GM12801 (cell line): Measurements from ENCODE around the gene SRGAP1.

ENCODE experiments used
- CTCF ChIP-seq: IDR thresholded peaks from one replicate; pipeline ENCODE4 v1.5.1; 2011; ENCODE audit warnings: control low read depth; ENCODE audit not compliant: insufficient read length; ENCODE audit errors: extremely low read depth

SRGAP1 gene

GRCh38 chr12:63838411-63838810 lies 6.1 kb upstream of the SRGAP1 start:
- TF ChIP-seq CTCF: no peak

DNA sequence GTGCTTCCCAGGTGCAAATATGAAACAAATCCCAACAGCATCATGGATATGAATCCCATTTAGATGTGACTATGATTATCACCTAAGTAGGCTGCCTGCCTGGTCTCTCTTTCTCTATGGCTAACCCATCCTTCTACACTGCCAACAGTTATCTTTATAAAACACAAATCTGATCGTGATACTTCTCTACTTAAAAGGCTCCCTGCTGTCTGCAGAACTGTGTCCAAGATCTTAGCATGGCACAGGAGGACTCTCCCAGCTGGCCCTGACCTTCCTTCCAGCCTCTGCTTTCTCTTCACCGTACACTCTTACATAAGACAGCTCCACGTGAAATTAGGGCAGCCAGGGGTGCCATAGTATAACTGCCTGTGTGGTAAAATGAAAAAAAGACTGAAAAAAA lies 3.5 kb upstream of the SRGAP1 start:
- no peak for TF ChIP-seq CTCF

- TF ChIP-seq CTCF: no peak
Observed at GRCh38 chr12:63841571-63841970, 2.9 kb upstream of the SRGAP1 start.

DNA sequence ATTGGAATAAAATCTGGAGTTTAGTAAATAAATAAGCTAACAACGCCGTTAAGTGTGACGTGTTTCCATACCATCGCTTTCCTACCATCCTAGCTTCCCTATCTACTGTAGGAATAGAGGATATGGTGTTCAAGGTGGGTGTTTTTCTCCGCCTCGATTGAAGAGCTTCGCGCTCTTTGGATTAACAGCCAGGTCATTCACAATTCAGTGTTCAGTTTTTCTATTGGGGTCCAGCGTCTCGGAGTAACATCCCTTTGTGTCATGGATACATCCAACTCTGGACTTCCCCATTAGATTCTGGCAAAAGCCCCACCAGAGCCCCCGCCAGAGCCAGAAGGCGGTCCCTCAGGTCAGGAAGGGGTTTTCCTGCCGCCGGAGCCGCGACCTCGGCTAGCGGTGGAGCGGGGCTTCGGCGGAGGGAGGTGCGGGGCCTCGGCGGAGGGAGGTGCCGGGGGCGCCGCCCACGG lies 1.2 kb upstream of the SRGAP1 start:
- no peak for TF ChIP-seq CTCF

DNA sequence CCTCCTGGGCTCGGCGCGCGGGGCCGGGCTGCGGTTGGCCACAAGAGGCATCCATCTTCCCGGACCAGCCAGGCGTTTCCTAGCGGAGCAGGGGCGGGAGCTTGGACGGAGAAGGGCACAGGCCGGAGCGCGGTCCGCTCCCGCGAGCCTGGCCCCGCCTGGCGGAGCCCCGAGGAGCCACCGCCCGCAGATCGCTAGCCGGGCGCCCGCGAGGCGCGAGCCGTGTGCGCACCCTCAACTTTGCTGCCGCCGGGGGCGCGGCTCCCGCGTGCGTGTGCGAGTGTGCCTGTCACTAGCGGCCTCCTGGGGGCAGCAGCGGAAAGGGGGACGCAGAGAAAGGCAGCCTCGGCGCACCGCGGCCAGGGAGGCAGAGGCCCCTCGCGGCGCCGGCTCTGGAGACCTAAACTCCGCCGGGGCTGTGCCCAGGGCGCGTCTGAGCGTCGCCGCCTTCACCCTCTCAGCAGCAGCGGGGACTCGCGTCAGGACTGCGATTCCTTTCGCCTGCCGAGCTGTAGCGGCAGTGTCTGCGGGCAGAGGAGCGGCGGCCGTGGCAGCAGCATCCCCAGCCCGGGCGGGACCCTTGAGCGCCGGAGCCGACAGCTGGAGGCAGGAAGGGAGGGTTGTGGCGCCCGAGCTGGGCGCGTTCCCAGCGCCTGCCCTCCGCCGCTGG lies 644 bp upstream of the SRGAP1 start:
- no peak for TF ChIP-seq CTCF

DNA sequence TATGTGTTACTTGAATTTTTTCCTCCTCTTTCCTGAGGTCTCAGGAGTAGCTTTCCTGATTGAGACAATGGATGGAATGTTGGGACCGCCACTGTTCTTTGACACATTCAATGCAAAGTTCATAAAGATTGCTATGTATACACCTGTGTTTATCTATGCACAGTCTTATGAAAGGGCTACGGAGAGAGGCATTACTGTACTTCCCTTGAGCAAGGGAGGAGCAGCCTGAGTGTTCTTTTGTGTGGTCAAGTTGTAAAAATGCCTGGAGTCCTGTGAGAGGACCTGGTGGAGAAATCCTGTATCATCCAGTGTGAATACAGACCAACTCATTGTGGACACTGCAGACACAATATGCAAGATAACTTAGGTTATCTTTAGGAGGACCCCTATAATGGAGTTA lies 1.2 kb downstream of the SRGAP1 start:
- TF ChIP-seq CTCF: no peak

DNA sequence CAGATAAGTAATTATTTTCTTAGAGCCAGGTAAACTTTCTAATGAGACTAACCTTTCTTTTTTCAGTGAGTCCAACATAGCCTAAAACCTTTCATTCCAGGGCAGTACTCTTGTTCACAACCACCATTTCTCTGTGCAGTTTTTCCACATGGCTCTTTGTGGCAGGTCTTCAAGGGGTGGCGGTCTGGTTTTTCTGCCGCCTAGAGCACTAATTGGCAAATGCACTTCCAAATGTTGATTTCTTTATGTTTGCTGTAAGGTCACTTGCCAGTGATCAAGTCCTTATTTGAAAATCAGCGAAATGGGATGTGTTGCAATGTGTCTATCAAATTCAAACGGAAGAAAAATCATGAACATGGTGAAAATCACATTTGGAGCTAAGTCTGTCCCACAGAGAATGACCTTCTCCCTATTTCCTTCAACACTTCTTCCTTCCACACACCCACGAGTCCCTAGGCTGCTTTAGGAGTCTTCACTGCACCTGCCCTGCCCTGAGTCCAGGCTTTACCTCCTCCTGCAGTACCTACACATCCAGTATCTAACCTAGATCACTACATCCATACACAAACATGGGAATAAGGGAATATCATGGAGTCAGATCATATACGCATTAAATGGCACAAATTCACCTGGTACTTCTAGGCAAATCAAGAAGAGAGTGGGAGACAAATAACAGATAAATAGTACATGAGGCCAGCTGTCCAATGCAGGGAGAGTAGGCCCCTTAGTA lies 1.9 kb downstream of the SRGAP1 start:
- no peak for TF ChIP-seq CTCF
